A549 treated with dexamethasone at 1 μM for 4 hours (cell line): ENCODE measurements around the gene JAKMIP3. TPM values are rescaled to one million over a fixed set of nuclear protein-coding genes. Genes with fewer than 3 reads are reported as not detected.

Source experiments
- total RNA-seq: library from RNA; stranded (reverse); fragments of 200-300 nt; extraction: Qiagen RNA extraction; gene quantifications from 5 replicates; pipeline ENCODE4 v1.2.3, GENCODE V29; 2022

JAKMIP3 gene
- 0.59 to 1.1 TPM (median 0.82 TPM) in 5 replicates for total RNA-seq

GRCh38 chr10:132065491-132066105, at the start of gene JAKMIP3:
JAKMIP3 (plus strand) TSS chr10:132065946; CDS start chr10:132104809, 38,863 bp downstream.

Other genes starting within 250 kb of the JAKMIP3 start
- 21.4 to 31.9 TPM (median 30.2 TPM) in 5 replicates for gene PPP2R2D, start 164.9 kb upstream of the JAKMIP3 start, total RNA-seq
- gene BNIP3, start 84.0 kb upstream of the JAKMIP3 start, total RNA-seq: 43.0 to 46.1 TPM (median 44.6 TPM) in 5 replicates
- 14.0 to 20.2 TPM (median 19.3 TPM) in 5 replicates for gene DPYSL4, start 121.0 kb downstream of the JAKMIP3 start, total RNA-seq
- gene STK32C, start 242.0 kb downstream of the JAKMIP3 start, total RNA-seq: 31.1 to 44.7 TPM (median 42.2 TPM) in 5 replicates